ENCODE measurements around the gene PLPP4. TPM values are rescaled to one million over a fixed set of nuclear protein-coding genes. Genes with fewer than 3 reads are reported as not detected.

The PLPP4 gene
- total RNA-seq = 1.9 and 2.0 TPM in 2 replicates
- long read RNA-seq, partial matches to known transcripts = 0 of 4 reads
- long read RNA-seq, other reads (novel, unspliced or antisense) = 1 of 4 reads

GRCh38 chr10:120456626-120457430 lies at the start of gene PLPP4:
PLPP4 (plus strand) TSS chr10:120457227; CDS start chr10:120457306, 79 bp downstream.
- no peaks in the 10 kb centered on the region for H3K36me3 Mint-ChIP-seq (ENCODE audit: unreplicated experiment)
- DNase-seq (ENCODE audit: extremely low spot score, unreplicated experiment) = peak; percentile 89
- H3K4me1 Mint-ChIP-seq (ENCODE audit: unreplicated experiment) = peaks cover 34% of the 10 kb centered on the region
- no peak for TF ChIP-seq CTCF (IDR thresholded peaks at IDR 0.05)
- H3K4me3 Mint-ChIP-seq (ENCODE audit: unreplicated experiment) = peak within 1 kb of the TSS; percentile 84
- peak within 1 kb of the TSS; percentile 40 for H3K27ac Mint-ChIP-seq (ENCODE audit: unreplicated experiment)
- peaks cover 27% of the 10 kb centered on the region for H3K27me3 Mint-ChIP-seq (ENCODE audit: unreplicated experiment)
- H3K9me3 Mint-ChIP-seq (ENCODE audit: unreplicated experiment) = no peaks in the 10 kb centered on the region

DNA sequence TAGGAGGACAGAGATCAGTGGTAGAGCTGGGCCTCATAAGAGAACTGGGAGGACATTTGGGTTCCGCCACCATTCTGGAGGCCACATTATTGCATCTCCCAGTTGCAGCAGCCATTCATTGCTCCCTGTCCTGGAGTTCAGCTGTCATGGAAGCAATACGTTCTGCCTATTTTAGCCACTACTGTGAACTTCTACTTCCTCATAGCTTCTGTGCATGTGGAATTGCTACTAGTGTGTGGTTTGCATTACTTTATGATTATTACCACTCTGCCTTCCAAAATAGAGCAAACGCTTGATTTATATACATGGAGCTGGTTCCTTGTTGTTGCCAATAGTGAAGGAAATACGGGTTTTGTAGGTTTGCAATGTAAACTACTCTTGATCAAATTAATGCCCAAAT lies 47.2 kb upstream of the PLPP4 start:
- TF ChIP-seq CTCF (IDR thresholded peaks at IDR 0.05) = no peak
- DNase-seq (ENCODE audit: extremely low spot score, unreplicated experiment) = no peak
- H3K9me3 Mint-ChIP-seq (ENCODE audit: unreplicated experiment) = no peaks in the 10 kb centered on the region
- H3K4me3 Mint-ChIP-seq (ENCODE audit: unreplicated experiment) = no peak overlapping the region
- no peaks in the 10 kb centered on the region for H3K36me3 Mint-ChIP-seq (ENCODE audit: unreplicated experiment)
- no peaks in the 10 kb centered on the region for H3K27me3 Mint-ChIP-seq (ENCODE audit: unreplicated experiment)
- H3K4me1 Mint-ChIP-seq (ENCODE audit: unreplicated experiment) = peaks cover 5% of the 10 kb centered on the region
- H3K27ac Mint-ChIP-seq (ENCODE audit: unreplicated experiment) = no peak overlapping the region

DNA sequence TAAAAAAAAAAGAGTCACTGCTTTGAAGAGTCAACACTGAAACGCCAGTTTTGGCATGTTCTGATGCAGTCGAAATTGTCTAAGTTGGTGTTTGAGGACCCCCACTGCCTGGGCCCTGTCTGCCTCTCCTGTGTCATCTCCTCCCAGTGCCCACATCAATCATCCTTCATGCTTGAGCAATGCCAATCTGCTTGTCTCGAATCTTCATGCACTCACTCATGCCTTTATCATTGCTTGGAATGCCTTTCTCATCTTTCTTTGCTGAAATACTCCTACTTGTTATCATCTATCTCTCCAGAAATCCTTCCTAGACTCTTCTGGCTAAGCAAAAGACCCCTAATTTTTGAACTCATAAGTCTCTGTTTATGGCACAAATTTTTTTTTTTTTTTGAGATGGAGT lies 42.1 kb upstream of the PLPP4 start:
- no peak overlapping the region for H3K4me3 Mint-ChIP-seq (ENCODE audit: unreplicated experiment)
- H3K27ac Mint-ChIP-seq (ENCODE audit: unreplicated experiment) = no peak overlapping the region
- no peak for DNase-seq (ENCODE audit: extremely low spot score, unreplicated experiment)
- H3K4me1 Mint-ChIP-seq (ENCODE audit: unreplicated experiment) = peaks cover 12% of the 10 kb centered on the region
- TF ChIP-seq CTCF (IDR thresholded peaks at IDR 0.05) = no peak
- no peaks in the 10 kb centered on the region for H3K27me3 Mint-ChIP-seq (ENCODE audit: unreplicated experiment)
- no peaks in the 10 kb centered on the region for H3K9me3 Mint-ChIP-seq (ENCODE audit: unreplicated experiment)
- no peaks in the 10 kb centered on the region for H3K36me3 Mint-ChIP-seq (ENCODE audit: unreplicated experiment)

GRCh38 chr10:120415709-120416330 lies 41.2 kb upstream of the PLPP4 start:
- no peaks in the 10 kb centered on the region for H3K36me3 Mint-ChIP-seq (ENCODE audit: unreplicated experiment)
- H3K9me3 Mint-ChIP-seq (ENCODE audit: unreplicated experiment) = no peaks in the 10 kb centered on the region
- H3K4me3 Mint-ChIP-seq (ENCODE audit: unreplicated experiment) = no peak overlapping the region
- DNase-seq (ENCODE audit: extremely low spot score, unreplicated experiment) = no peak
- no peak overlapping the region for H3K27ac Mint-ChIP-seq (ENCODE audit: unreplicated experiment)
- no peak for TF ChIP-seq CTCF (IDR thresholded peaks at IDR 0.05)
- H3K27me3 Mint-ChIP-seq (ENCODE audit: unreplicated experiment) = no peaks in the 10 kb centered on the region
- H3K4me1 Mint-ChIP-seq (ENCODE audit: unreplicated experiment) = peaks cover 12% of the 10 kb centered on the region

GRCh38 chr10:120420421-120420820 lies 36.6 kb upstream of the PLPP4 start:
- peaks cover 5% of the 10 kb centered on the region for H3K9me3 Mint-ChIP-seq (ENCODE audit: unreplicated experiment)
- peaks cover 27% of the 10 kb centered on the region for H3K4me1 Mint-ChIP-seq (ENCODE audit: unreplicated experiment)
- no peaks in the 10 kb centered on the region for H3K27me3 Mint-ChIP-seq (ENCODE audit: unreplicated experiment)
- no peak overlapping the region for H3K4me3 Mint-ChIP-seq (ENCODE audit: unreplicated experiment)
- no peak for DNase-seq (ENCODE audit: extremely low spot score, unreplicated experiment)
- H3K27ac Mint-ChIP-seq (ENCODE audit: unreplicated experiment) = no peak overlapping the region
- TF ChIP-seq CTCF (IDR thresholded peaks at IDR 0.05) = no peak
- H3K36me3 Mint-ChIP-seq (ENCODE audit: unreplicated experiment) = no peaks in the 10 kb centered on the region

All from osteocyte (in vitro differentiated cells).